Stimulated activated CD8-positive, alpha-beta memory T cell treated with anti-CD3 and anti-CD28 coated beads, Interleukin-7, amount 100 ng/mL, for 24 hours (primary cell): ENCODE measurements around the gene SCP2.
"Not testable (repeated sequence)": the region's sequence is repeated elsewhere in the genome, so short reads cannot be mapped to it uniquely, and the experiment has no call there.

ENCODE experiments used
- DNase-seq: peaks from one replicate; pipeline ENCODE4 v3.0.0-alpha.2; 2020; ENCODE audit warnings: low read depth

The SCP2 gene

GRCh38 chr1:52973841-52974240 lies 46.8 kb downstream of the SCP2 start:
- no peak for DNase-seq

- DNase-seq, result no peak
Measured at GRCh38 chr1:52976183-52977035, 49.3 kb downstream of the SCP2 start.

GRCh38 chr1:52978045-52978444 lies 51.0 kb downstream of the SCP2 start:
- no peak for DNase-seq

- not testable (repeated sequence) for DNase-seq
Measured at GRCh38 chr1:52992733-52993132, 65.7 kb downstream of the SCP2 start.

GRCh38 chr1:52994656-52995055 lies 67.6 kb downstream of the SCP2 start:
- no peak for DNase-seq

- DNase-seq, result no peak
Measured at GRCh38 chr1:52996653-52997052, 69.6 kb downstream of the SCP2 start.

- DNase-seq, result no peak
Measured at GRCh38 chr1:53001128-53001527, 74.1 kb downstream of the SCP2 start.

- not testable (repeated sequence) for DNase-seq
Measured at GRCh38 chr1:53006612-53007011, 79.5 kb downstream of the SCP2 start.

GRCh38 chr1:53010247-53010646 lies 83.2 kb downstream of the SCP2 start:
- not testable (repeated sequence) for DNase-seq

GRCh38 chr1:53011175-53011574 lies 84.1 kb downstream of the SCP2 start:
- DNase-seq, result no peak

GRCh38 chr1:53014791-53015507 lies 87.9 kb downstream of the SCP2 start:
- peak; percentile 32 for DNase-seq

GRCh38 chr1:53015508-53015860 lies 88.4 kb downstream of the SCP2 start:
- DNase-seq, result no peak

- DNase-seq, result no peak
Measured at GRCh38 chr1:53016705-53017104, 89.6 kb downstream of the SCP2 start.

- no peak for DNase-seq
Measured at GRCh38 chr1:53020588-53020987, 93.5 kb downstream of the SCP2 start.

GRCh38 chr1:53022179-53022578 lies 95.1 kb downstream of the SCP2 start:
- DNase-seq, result no peak

GRCh38 chr1:53023546-53023945 lies 96.5 kb downstream of the SCP2 start:
- no peak for DNase-seq

GRCh38 chr1:53024117-53024516 lies 97.0 kb downstream of the SCP2 start:
- no peak for DNase-seq

- DNase-seq, result no peak
Measured at GRCh38 chr1:53025034-53025768, 98.1 kb downstream of the SCP2 start.

GRCh38 chr1:53025769-53026112 lies 98.7 kb downstream of the SCP2 start:
- DNase-seq, result no peak

- DNase-seq, result no peak
Measured at GRCh38 chr1:53026254-53026653, 99.2 kb downstream of the SCP2 start.

GRCh38 chr1:53031732-53032131 lies 104.7 kb downstream of the SCP2 start:
- DNase-seq, result no peak

- no peak for DNase-seq
Measured at GRCh38 chr1:53037159-53037558, 110.1 kb downstream of the SCP2 start.

- no peak for DNase-seq
Measured at GRCh38 chr1:53038566-53038965, 111.5 kb downstream of the SCP2 start.
